ENCODE data around the gene DFFA.
"Not testable (repeated sequence)": the region's sequence is repeated elsewhere in the genome, so short reads cannot be mapped to it uniquely, and the experiment has no call there.

DFFA gene

DNA sequence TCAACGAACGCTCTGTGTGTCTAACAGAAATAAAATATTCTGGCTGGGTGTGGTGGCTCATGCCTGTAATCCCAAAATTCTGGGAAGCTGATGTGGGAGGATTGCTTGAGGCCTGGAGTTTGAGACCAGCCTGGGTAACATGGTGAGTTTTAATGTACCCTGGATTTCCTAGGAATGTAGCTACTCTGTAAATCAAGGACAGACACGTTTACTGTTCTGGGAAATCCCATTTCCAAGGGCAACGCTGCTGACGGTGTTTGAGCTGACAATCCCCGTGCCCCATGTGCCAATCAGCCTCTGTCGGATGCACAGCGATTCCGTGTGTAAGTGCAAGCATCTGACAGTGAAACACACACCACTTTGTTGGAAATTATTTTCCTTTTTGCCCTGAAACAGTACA, 14.5 kb downstream of the DFFA start:
- no peak for DNase-seq (ENCODE audit: low spot score)

DNA sequence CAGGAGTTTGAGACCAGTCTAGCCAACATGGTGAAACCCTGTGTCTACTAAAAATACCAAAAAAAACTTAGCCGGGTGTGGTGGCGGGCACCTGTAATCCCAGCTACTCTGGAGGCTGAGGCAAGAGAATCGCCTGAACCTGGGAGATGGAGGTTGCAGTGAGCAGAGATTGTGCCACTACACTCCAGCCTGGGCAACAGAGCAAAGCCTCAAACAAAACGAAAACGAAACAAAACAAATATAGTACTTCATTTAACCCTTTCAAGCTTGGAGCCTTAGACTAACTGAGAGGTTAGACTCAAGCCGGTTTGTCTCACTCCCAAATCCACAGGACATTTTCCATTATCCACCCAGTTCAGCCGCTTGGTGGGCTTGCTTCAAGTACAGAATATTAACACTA, 14.9 kb downstream of the DFFA start:
- DNase-seq (ENCODE audit: low spot score): not testable (repeated sequence)

DNA sequence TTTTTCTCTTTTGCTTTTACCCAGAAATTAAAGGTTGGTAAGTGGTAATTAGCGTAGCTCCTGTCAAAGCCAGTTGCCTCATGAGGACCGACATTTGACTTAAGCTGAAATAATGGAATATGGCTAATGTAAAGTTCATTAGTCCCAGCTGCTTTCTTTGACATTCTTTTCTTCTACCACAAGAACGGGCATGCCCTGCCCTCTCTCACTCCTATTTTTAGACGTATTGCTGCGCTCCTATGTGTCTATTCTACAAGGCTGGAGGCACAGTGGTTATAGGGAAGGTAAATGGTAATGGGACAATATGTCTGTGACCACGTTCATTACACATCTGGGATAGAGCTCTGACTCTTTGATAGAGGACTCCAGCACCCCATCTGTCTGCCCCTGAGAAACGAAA, 15.7 kb downstream of the DFFA start:
- no peak for DNase-seq (ENCODE audit: low spot score)

DNA sequence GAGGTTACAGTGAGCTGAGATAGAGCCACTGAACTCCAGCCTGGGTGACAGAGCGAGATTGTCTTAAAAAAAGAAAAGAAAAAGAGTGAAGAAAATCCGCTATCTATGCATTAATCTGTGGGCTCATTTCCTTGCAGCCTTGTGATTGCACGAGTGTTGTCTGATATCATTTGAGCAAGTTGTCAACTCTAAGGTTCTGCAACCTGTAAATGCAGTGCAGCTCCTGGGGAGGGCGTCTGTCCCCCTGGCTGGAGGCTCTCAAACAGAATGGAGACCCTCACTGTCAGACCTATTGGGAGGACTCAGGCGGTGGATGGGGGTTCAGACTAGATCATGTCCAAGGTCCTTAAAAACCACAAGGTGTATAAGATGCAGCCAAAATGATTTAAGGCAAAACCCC, 16.3 kb downstream of the DFFA start:
- DNase-seq (ENCODE audit: low spot score): no peak

DNA sequence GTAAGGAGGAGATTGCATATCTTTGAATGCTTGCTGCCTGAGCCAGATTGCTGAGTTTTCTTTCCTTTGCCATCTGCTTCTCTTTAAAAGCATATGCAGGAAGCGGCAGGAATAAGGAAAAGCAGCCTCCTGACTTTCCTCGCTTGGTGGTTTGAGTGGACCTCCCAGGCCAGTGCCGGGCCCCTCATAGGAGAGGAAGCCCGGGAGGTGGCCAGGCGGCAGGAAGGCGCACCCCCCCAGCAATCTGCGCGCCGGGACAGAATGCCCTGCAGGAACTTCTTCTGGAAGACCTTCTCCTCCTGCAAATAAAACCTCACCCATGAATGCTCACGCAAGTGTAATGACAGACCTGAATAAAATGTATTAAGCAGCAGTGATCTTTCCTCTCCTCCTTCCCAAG, 21.0 kb downstream of the DFFA start:
- DNase-seq (ENCODE audit: low spot score): no peak

DNA sequence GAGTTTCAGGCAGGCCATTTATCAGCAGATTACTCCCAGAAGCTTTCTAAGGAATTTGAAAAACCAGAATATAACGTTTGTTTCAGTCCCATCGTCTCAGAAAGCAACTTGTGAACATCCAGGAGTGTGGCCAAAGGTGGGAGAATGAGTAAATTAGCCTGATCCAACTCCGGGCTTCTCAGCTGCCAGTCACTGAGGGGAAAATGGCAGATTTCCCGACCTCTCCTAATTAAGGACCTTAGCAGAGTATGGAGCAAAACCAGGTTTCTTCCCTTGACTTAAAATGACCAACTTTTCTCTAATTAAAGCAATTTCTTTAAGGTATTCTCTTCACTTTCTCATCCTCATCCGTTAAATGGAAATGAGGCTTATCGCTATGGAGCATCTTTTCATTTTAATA, 21.5 kb downstream of the DFFA start:
- DNase-seq (ENCODE audit: low spot score): no peak

DNA sequence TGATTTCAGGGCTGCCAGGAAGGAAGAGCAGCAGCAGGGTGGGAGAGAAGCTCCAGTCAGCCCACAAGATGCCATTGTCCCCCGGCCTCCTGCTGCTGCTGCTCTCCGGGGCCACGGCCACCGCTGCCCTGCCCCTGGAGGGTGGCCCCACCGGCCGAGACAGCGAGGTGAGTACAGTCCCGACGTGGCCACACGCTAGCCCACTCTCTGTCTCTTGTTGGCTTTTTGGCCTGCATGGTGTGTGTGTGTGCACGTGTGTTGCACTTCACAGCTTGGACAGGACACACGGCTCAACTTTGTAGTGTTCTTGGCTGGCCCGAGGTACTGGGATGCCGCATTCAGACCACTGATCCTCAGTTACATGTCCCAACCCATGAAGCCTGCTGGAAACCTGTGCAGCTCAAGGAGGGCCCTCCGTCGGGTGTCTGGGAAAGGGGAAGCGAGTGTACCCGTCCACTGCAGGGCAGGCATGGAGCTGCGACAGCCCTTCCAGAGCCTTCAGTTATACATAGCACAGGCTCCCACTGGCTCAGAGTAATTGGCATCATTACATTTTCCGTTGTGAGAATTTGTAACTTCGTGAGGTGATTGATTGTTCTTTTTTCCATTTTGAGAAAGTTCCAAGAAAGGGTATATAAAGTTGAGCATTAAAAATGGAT, 22.0 kb downstream of the DFFA start:
- no peak for DNase-seq (ENCODE audit: low spot score)

DNA sequence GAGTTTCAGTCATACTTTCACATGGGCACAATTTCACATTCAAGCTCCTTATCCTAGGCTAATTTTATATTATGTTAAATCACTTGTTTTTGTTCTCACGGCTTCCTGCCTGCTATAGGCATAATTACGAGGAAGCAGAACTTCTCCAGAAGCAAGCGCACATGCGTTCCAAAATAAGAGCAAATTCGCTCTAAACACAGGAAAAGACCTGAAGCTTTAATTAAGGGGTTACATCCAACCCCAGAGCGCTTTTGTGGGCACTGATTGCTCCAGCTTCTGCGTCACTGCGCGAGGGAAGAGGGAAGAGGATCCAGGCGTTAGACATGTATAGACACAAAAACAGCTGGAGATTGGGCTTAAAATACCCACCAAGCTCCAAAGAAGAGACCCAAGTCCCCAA, 22.6 kb downstream of the DFFA start, which contains the start of gene CORT:
Gene CORT, plus strand, starts transcription at position 281 of the 400 bp plus-strand sequence. CDS start 193 bp downstream, outside the sequence.
- DNase-seq (ENCODE audit: low spot score): no peak

DNA sequence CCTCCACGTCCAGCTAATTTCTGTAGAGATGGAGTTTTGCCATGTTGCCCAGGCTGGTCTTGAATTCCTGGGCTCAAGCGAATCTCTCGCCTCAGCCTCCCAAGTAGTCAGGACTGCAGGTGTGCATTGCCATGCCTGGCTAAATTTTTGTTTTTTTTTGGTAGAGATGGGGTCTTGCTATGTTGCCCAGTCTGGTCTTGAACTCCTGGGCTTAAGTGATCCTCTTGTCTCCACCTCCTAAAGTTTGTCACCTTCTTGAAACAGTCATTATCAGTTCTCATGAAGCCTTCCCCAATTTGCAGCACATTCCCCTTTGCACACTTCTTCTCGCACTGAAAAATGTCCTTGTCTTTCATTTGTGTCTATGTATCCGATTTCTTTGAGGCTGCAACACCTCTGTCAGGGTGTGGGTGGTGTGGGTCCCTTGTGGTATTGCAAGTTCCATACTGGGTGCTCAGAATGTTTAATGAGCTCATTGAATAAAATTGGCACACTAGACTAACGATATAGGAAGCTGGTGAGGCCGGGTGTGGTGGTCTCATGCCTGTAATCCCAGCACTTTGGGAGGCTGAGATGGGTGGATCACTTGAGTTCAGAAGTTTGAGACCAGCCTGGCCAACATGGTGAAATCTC, 25.4 kb downstream of the DFFA start:
- no peak for DNase-seq (ENCODE audit: low spot score)

DNA sequence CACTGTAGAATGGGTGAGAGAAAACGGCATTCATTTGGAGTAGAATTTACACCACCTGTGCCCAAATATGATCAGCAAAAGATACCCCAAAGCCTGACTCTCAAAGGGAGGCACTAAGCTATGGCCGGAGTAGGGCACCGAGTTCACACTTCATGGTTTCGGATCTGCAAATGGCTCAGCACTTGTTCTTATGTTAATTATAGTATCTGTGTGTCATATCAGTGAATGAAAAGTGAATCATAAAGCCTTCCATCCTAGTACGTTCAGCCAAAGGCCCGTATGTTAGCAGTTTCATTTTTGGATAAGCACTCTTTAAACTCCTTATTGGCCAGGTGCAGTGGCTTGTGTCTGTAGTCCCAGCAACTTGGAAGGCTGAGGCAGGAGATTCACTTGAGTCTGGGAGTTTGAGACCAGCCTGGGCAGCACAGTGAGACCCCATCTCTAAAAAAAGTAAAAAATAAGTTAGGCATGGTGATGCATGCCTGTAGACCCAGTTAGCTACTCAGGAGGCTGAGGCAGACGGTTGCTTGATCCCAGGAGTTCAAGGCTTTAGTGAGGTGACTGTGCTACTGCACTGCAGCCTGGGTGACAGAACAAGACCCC, 27.4 kb downstream of the DFFA start:
- no peak for DNase-seq (ENCODE audit: low spot score)

DNA sequence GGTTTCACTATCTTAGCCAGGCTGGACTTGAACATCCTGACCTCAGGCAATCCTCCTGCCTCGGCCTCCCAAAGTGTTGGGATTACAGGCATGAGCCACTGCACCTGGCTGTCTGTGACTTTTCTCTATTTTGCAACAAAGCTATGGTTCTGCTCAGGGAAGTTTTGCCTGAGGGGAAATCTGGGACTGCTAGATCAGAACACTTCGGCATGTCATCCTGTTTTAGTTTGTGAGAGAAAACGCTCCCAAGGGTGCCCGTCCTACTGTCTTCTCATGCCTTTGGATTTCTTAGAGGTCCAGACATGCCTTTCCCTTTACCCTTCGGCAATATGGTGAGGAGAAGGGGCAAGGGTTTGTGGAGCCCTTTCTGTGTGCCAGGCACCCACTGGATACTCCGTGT, 28.1 kb downstream of the DFFA start:
- no peak for DNase-seq (ENCODE audit: low spot score)

DNA sequence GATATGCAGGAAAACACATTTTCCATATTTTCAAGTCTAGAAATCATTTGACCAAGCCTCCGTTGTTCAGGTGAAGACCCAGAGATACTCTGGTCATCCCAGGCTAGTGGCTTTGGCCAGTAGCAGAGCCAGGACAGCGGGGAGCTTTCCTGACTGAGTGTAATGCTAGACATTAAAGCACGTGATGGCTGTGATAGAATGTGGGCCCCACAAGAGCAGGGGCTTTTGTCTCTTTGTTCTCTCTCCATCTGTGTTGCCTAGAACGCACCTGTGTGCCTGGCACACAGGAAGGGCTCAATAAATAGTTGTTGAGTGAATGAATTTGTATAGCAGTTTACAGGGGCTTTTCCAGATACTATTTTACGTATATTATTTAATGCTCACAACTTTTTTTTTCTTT, 31.5 kb downstream of the DFFA start:
- no peak for DNase-seq (ENCODE audit: low spot score)

DNA sequence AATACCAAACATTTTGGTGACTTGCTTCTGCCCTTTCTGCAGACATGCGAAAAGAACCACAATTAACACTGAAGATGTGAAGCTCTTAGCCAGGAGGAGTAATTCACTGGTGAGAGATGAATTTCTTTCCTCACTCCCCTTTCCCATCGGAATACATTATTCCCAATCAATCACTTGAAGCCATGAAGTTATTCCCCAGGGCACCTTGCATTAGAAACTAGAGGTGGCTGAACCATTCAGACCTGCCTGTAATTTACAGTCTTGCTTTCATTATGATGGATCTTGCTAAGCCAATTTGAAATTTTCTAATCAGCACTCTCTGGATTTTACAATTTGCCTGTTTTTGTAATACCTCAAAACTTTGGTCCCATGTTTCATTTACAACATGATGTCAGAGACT, 32.0 kb downstream of the DFFA start:
- DNase-seq (ENCODE audit: low spot score): no peak

DNA sequence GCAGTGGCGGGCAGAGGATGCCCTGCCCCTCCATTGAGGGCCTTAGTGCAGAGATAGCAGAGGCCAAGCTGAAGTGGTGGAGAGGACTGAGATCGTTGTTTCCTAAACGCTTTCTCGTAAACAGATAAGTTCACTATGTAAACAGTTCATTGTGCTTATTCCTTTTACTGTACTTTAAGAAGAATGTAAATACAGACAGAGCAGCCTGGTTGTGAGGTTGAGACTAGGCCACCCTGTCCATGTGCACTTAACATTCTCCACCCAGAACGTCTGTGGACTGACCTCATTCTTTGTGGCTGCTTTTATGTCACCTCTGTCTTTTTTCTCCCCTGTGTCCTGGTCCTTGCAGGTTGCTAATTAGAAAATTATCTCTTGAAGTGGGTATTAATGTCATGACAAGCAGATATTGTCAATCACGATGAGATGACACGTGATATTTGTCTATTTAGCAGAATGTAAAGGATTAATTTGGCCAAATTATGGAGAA, 33.6 kb downstream of the DFFA start:
- DNase-seq (ENCODE audit: low spot score): no peak

DNA sequence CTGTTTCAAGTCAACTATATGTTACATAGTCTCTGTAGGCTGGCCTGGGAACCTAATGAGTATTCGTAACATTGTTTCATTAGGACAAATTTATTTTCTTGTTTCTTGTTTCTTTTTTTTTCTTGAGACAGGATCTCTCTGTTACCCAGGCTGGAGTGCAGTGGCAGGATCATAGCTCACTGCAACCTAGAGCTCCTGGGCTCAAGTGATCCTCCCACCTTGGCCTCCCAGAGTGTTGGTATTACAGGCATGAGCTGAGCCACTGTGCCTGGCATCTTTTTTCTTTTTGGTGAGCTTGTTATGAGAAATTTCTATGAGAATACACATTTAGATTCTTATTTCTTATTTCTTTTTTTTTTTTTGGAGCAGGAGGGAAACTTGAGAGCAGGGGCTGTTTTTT, 35.3 kb downstream of the DFFA start:
- no peak for DNase-seq (ENCODE audit: low spot score)

DNA sequence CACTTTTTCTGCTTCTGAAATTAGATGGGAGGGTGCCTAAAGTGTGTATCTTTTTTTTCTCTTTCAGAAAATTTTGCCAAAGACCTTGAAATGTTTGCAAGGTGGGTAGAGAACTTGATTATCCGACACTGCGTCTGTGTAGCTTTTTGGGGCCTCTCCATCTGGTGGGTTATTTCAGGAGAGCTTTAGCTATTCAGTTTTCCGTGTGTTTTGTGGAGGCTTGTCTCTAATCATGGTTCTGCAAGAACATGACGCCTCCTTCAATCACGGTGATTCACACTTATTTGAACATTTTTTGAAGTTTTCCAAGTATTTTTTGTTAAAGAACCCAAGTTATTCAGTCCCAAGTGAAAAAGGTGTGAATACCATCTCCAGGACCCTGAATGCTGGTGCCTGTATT, 37.7 kb downstream of the DFFA start:
- no peak for DNase-seq (ENCODE audit: low spot score)

DNA sequence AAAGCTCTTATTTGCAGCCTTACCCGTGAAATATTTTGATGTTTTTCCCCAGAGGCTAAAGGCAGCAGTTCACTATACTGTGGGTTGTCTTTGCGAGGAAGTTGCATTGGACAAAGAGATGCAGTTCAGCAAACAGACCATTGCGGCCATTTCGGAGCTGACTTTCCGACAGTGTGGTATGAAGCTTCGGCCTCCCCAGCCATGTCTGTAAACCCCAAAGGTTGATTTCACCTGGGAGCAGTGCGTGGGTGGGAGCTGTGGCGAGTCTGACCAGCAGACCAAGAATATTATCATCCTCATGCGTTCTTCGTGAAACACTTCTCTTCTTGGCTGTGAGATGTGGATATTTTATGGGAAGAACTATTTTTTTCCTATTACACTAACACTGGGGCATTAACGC, 38.5 kb downstream of the DFFA start:
- DNase-seq (ENCODE audit: low spot score): no peak

DNA sequence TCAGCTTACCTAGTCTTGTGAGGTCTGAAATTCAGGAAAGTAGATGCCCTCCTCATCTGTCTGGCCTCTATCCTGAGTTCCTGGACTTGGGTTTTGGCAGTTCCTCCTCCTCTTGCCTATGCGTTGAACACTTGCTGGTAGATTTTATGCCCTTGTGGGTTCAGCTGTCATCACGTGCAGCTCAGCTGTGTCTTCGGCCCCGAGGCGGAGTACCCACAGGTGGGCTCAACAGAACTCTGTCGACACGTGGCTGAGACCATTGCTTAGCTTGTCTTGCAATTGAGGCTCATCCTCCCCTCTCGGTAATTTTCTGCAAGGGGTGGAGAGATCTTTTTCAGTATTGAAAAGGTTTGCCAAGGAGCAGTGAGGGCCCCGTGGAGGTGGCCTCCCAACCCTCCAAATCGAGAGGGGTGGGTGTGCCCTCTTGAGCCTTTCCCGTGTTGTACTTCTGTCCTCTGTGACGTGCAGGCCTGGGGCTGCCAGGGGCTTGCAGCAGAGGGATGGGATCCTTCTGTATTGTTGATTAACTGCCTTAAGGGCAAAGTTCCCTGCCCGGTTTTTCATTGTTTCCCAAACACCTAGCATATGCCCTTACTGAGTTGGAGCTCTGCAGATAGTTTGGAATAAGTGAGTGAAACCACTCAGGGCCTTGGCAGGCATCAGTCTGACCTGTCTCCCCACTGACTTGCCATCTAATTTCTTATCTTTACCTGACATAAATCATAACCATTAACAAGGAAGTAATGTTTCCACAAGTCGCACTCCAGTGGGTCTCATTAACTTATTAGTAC, 39.2 kb downstream of the DFFA start:
- no peak for DNase-seq (ENCODE audit: low spot score)

DNA sequence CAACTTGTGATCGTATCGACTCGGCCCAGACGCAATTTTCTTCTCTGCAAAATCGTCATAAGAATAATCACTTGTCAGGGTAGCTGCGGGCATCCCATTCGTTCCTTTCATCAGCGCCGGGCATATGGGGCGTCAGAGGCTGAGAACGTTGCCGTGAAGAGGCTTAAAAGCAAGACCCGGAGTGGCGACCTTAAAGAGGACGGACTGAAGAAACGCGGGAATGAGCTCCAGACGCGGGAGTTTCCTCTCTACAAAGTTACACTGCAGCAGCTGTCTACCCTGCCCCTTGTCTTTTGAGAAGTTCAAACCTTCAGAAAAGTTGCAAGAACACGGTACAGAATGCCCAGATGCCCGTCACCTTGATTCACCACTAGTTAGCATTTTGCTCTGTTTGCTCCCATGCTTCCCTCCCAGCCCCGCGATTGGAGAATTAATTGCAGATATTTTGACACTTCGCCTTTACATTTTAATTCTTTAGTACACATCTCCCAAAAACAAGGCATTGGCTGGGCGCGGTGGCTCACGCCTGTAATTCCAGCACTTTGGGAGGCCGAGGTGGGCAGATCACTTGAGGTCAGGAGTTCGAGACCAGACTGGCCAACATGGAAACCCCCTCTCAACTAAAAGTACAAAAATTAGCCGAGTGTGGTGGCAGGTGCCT, 41.1 kb downstream of the DFFA start:
- DNase-seq (ENCODE audit: low spot score): peak; percentile 19

DNA sequence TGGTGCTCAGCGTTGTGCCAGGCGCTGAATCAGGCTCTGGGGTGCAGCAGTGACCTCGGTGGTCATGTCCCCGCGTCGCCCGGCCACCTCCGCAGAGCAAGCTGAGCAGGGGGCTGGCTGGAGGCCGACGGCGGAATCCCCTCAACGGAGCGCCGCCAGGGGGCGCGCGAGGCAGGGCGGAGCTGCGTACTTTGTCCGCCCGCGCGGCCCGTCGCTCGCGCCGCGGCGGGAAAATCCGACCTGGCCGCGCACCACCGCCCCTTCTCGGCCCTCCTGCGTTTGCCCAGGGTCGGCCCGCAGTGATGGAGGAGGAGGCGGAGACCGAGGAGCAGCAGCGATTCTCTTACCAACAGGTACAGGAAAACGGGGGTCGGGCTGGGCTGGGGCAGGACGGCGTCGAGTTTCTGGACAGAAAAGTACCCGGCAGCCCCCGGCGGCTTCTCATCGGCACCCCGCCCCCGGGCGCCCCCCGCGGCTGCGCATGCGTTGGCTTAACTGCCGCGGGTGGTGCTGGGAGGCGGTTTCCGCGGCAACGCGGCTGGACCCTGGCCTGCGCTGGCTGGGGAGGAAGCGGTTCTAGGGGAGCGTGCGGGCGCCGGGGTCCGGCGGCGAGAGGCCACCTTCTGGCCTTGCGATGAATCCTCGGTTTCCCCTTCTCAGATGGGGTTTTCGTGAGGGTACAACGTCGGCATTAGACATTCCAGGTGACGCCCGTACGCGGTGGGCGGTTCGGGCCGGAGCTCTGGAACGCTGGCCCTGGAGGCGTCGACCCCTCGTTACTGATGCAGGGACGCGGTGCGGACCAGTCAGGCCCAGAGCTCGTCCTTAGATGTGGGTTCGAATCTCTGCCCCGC, 41.9 kb downstream of the DFFA start, which contains the start of gene CENPS:
Gene CENPS, plus strand, starts transcription at position 218 of the 854 bp plus-strand sequence. Its CDS starts 85 bp downstream, at position 303.
- peak; percentile 83 for DNase-seq (ENCODE audit: low spot score)

DNA sequence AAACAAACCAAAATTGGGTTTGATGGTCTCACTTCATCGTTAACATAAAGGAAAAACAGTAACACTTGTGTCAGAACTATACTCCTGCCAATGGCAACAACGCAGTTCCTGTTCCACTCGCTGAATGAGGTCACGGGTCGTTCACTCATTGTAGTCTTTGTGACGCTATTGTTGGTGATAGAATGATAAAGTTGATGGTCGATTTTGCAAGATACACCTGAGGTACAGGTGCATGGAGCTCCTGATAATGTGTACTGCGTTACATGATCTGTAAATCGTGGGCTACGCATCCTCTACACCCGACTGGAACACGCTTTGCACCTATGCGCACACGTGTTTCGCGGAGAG, 42.5 kb downstream of the DFFA start:
- DNase-seq (ENCODE audit: low spot score): no peak
